NCI-H510A (cell line): ENCODE measurements around the gene SOBP.
"Not testable (repeated sequence)": the region's sequence is repeated elsewhere in the genome, so short reads cannot be mapped to it uniquely, and the experiment has no call there.

Experiments used
- DNase-seq: peaks from one replicate; lab custom pipeline; 2025; lab: John Stamatoyannopoulos, UW

Gene SOBP

DNA sequence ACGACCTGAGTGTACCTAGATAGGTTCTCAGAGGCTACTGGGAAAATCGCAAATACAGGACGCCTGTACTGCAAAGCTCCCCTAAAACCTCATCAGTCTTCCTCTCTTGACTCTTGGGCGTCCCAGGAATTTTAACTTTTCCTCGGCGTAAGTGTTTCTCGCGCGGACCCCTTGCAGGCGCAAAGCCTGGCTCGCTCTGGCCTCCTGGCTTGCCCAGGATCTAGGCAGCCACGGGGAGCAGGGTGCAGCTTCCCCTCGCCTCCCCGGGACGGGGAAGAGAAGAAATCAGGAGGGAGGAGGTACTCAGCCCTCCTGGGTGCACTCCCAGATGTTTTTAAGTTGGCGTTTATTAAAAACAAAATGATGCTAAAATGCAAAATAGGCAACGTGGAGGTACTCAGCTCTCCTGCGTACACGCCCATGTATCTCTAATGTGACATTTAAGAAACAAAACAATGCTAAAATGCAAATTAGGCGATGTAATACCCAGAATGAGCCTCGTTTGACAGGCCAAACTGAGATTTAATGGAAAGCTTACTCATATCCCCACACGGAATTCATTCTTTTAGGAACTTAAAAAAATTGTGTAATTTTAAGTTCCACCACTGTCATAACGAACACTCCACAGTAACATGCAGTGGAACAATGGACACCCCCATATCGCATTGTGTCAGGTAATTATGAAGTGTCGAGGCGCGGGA is 1.6 kb upstream of the SOBP start:
- DNase-seq = no peak

DNA sequence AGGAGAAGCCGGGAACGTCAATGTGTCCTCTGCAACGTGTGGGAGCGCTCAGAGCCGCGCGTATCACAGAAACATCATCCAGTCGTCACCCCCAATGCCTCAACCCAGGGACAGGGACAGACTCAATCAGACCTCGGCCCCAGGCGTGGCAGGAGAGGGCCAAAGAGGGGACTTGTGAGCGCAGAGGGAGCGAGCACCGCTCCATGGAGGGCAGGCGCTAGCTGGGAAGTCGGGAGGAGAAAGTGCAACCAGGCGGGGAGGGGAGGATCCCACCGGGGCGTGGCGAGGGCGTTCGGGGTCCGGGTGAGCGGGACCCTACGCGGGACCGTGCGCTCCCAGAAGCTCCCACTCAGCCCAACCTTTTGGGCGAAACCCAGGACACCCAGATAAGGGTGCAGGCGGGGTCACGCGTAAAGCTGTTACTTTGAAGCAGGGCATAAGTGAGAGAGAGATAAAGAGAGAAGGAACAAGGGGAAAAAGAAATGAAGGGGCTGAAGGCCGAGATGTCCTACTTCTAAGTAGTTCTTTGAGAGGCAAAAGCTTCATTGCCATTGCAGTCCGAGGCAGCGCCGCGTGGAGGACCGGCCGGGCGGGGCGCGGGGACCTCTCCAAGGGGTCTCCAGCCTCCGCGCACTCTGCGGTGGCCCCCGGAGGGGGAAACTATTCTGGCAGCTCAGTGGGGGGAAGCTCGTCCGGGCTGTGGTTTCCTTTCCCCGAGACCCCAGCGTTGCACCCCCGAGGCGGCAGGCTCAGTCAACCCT is 862 bp upstream of the SOBP start:
- DNase-seq = no peak

DNA sequence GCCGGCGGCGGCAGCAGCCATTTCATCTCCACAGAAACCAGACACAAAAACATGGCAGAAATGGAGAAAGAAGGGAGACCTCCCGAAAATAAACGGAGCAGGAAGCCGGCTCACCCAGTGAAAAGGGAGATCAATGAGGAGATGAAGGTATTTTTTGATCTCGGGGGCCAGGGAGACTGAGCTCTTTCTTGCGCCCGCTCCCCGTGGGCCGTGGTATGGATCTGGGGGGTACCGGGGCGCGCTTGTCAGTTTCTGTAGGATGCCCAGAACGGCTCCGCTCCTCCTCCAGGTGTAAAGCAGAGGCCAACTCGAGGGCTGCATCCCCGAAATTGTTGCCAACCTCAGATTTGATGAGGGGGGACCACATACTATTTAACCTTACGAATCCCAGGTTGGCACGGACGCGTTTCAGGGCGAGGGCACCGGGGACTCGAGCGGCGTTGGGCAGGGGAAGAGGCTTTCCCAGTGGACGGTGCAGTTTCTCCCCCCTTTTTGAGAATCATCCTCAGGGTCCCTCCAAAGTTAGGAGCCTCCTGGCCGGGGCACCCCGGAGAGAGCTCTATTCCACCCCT is 735 bp downstream of the SOBP start:
- DNase-seq = no peak

DNA sequence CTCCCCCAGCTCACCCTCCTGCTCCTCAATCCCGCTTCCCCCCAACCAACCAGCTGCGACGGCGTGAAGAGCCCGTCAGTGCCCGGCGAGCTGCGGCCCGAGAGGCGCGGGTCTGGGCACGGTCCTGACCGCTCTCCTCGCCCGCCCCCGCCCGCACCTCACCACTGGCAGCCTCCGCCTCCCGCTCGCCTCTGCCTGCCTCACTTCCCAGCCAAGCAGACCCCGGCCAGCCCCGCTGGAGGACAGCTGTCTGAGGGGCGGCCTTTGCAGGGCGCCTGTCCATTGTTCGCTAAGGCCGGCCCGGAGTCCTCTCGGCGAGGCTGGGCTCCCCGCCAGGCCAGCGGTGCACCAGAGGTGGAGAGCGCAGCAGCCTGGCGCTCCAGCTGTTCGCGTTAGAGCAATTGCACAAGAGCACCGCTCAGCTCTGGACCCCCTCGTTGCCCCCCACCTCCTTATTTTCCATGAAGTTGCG is 1.3 kb downstream of the SOBP start:
- no peak for DNase-seq

DNA sequence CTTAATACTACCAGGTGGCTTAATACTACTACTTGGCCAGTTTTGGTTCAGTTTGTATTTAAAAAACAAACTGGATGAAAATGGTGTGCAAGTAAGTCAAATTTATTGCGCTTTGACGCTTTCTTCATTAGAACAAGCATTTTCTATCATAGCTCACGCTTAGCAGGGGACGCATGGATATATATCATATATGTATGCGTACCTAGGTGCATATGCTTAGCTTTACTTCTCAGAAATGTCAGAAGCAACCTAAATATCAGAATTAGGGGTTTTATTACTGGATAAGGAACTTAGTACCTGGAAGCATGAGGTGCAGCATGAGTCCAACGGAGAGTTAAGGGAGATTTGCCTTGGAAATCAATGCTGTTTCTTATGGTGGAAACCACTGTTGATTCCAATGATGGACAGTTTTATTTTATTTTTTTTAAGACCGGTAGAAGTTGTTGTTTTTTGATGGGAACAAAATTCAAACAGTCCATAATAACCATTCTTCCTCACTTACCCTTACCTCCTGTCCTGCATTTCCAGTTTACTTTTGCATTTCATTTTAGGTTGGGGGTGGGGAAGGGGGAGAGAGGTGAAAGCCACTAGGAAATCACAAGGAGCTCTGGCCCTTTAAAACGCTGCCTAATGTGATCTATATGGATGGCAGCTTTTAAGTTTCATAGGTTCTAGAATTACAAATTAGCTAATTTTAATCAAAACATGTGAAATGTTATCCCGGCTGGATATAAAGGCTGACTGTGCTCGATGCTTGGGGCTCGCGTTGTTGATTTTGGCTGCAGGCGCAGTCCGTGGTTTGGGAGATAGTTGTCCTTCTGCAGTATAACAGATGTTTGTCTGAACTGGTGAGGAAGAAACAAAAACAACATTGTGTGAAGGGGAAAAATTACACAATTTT is 2.1 kb downstream of the SOBP start:
- DNase-seq = no peak

DNA sequence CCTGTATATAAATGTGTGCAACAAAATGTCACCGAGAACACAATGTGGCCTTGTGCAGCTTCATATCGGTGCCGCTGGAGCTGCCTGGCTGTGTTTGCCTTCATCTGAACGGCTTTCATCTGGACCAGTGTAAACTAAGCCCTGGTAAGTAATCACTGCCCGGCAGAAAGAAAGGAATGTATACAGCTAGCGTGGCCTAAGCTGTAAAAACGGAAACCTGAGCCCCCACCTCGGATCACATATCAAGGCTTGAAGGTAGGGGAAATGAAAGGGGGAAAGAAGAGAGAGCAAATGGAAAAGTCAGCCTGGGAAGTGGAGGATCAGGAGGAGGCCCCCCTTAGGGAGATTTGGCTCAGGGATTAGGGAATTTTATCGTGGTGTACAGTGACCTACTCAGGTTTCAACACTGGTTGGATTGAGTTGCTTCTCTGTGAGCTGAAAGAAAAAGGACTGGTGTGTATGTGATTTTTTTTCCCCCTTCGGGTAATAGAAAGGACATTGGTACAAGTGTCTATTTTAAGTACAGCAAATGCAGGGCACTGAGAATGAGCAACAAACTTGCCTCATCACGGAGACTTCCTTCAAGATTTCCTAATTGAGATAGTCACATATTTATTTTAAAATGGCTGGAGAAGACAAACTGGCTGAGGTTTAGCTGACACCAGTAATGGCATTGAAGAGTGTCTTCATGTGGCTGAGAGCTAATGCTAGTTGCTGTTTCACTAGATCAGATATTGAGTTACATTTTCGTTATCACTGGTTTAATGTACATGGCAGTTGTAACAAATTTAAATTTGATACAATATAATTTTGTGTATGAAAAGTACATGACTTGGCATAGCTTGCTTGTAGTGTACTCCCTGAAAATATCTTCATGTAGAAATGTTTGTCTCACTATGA is 3.5 kb downstream of the SOBP start:
- DNase-seq = no peak

DNA sequence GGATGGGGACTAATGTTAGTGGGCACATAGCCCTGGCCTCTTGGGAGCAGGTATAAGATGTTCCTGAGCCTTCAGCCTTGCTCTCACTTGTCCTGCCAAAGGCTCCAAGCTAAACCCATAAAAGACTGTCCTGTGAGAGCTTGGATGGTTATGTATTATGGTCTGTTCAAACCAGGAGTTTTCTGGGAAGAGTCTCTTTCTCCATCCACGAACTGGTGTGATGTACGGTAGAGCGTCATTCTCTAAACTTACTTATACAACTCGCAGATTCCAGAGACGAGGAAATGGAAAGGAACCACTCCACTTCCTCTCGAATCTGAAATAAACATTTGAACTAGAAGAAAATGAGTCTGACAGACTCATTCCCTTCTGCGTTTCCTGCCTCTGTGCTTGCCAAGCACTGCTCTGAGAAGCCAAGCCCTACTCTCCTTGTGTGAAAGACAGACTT is 5.3 kb downstream of the SOBP start:
- no peak for DNase-seq

DNA sequence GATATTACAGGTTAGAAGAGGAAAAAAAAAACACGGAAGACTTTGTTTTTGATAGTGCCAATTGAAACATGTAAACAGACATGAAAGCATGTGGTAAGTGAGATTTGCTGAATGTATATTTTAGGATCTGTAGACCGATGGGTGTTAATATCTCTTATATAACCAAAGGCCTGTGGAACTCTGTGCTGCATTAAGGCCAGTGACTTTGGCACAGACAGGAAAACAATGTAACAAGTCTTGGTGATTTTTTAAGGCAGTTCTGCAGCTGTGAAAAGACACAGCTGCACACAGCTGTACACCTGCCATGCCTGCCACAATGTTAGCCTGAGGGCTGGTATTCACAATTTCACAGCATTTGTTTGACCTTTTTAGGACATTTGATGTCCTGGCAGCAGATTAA is 6.1 kb downstream of the SOBP start:
- DNase-seq = no peak

DNA sequence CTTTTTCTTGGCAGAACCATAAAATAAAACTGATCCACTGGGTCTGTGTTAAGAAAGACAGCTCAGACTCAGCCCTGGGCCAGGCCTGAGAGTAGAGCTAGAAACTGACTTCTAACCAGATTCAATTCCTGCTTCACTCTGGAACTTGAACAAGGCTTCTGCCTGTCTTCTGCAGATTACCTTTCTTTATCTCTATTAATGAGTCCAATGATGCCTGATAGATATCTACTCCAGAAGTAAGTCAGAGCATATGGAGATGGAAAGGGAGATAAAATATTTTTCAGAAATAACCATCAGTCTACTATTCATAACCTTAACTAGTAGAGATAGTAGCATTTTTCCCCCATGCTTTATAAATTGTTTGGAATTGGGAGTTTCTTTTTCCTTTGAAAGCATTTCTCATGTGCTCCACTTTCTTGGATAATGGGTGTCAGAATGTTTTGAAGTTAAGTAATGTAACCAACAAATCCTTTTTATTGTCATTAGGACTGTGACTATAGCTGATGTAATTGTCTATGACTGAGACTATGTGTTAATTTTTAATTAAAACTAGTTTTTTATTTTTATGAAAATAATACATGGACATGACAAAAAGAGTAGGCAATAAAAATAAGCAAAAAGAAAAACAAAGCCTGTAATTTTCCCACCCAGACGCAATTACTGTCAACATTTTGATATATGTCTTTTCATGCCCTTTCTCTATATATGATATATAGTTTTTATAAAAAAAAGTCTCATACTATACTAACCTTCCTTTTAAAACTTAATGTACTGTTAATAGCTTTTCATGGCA is 7.2 kb downstream of the SOBP start:
- no peak for DNase-seq

DNA sequence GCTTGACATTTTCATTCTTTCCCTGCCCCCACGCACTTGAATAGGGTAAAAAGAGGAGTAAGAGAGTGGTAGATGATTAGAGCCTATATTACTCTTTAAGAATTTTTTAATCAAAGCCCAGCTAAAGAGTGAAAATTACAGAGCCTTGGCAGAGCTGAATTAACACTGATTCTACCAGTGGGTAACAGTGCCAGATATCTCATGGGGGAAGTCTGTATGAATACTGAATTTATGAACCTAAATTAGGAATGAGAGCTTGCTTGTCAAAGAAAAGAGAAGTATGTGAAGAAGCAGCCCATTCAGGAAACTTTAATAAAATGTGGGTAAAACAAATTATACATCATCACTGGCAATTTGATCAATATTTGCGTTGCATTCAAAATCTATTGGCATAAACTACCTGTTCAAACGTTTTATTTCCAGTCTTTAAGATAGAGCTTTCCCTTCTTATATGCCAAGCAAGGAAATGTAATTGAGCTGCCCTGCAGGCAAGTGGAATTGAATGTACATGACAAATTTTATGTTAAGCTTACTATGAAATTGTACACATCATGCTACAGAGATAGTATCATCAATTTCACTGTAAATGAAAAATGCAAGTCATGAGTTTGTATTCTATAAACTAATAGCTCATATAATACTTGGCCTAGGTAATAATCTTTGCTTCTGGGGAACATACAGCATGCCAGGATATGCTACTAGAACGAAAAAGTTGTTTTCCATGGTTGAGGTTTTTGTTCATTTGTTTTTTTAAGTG is 14.5 kb downstream of the SOBP start:
- DNase-seq = no peak

DNA sequence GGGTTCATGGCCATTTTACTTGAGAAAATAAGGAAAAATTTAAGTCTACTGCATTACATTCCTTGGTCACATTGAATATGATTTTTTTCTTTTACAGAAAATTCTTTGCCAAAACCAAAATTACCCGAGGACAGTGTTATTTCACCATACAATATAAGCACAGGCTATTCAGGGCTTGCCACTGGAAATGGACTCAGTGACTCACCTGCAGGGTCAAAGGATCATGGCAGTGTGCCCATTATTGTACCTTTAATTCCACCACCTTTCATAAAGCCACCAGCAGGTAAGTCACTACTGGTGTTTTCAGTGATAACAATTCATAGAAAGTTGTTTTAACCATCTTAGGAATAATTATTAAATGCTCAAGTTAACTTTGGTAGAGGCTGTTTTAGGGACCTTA is 16.2 kb downstream of the SOBP start:
- no peak for DNase-seq

DNA sequence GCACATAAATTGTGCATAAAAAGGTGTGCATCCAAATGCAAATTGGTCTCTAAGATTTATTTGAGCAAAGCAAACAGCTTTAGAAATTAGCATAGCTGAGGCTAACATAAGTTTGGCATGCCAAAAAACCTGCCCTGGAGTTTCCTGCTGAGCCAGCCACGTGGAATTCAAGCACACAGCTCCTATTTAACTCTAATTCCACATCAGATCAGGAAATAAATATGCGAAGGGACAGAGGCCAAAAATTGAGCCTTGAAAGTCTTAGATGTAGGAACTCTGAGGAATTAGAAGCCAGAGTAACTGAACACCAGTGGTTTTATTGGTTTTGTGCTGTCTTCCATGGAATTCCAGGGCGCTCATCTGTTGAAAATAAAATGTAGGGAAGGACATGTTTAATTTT is 19.6 kb downstream of the SOBP start:
- no peak for DNase-seq

DNA sequence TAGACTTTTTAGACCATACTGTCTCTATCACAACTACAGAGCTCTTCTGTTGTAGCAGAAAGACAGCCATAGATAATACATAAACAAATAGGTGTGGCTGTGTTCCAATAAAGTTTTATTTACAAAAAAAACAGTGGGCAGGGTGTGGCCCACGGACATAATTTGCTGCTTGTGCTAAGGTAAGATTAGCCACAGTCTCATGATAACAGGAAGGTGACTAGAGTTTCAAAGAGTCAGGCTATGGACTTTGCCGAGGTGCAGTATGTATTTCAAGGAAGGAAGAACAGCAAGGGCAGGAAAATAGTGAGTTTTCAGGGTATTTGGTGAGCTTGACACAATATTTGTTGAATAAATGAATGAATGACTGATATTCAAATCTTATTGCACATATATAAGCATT is 20.2 kb downstream of the SOBP start:
- no peak for DNase-seq

DNA sequence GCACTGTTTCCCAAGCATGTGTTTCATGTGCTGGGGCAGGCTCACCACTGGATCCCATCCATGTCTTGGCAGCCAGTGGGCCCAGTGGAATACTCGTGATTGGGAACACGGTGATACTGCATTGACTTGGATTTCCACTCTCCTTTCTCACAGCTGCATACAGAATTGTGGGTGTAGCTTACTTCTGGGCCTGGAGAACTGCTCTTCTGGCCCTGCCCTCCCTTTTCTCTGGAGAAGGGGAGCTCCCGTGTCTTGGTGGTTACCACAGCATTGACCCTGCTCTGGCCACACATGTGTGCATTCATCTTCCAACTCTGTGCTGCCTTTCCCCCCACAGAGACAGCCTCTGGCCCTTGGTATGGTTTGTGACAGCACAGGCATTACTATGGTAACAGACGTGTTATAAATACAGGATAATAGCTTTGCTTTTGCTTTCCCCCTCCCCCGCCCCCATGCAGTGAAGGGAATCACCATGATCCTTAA is 21.6 kb downstream of the SOBP start:
- DNase-seq = no peak

DNA sequence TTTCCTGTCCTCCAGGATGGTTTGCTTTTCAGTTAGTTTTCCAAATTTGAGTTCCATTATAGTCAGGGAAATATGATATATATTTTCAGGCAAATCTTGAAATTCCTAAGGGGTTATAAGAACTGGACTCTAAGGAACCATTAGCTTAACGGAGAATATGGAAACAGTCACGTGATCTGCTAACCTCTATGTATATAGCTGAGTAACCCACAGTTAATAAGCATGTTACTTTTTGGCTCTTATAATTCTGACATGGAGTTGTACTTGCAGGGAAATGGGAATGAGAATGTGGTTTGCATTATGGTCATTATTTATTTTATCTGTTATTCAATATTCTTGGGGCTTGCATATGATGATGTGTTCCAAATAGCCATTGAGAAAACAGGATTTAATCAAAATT is 23.3 kb downstream of the SOBP start:
- no peak for DNase-seq

DNA sequence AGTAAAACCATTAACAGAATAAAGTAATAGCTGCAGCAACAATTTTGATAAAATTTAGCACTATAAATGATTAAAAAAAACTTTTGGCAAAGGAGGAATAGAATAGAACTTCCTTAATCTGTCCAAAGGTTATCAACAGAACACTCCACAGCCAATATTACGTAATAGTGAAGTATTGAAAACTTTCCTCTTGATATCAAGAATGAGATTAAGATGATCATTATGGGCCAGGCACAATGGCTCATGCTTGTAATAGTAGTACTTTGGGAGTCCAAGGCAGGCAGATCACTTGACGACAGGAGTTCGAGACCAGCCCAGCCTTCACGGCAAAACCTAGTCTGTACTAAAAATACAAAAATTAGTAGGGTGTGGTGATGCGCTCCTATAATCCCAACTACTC is 26.0 kb downstream of the SOBP start:
- DNase-seq = no peak

DNA sequence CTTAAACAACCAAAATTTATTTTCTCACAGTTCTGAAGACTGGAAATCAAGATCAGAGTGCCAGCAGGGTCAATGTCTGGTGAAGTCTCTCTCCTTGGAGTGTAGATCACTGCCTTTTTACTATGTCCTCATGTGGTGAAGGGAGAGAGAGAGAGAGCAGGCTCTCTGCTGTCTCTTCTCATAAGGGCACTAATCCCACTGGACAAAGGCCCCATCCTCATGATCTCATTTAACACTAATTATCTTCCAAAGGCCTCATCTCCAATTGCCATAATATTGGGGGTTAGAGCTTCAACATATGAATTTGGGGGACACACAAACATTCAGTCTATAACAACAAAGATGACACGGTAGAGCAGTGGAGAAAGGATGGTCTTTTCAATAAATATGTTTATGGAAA is 27.4 kb downstream of the SOBP start:
- no peak for DNase-seq

DNA sequence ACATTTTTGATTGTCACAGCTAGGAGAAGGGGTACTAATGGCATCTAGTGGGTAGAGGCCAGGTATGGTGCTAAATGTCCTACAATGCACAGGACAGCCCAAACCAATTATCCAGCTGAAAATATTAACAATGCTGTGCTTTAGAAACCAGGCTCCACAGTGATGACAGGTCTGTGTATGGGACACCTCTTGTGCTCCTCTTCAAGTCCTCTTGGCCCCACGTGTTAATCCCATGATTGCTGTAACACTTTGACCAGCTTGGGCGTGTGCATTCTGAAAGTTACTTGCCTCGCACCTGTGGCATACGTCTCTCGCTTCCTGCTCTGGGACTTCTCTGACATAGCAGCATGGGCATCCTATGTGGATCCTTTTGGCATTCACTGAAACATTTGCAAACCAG is 29.3 kb downstream of the SOBP start:
- not testable (repeated sequence) for DNase-seq

DNA sequence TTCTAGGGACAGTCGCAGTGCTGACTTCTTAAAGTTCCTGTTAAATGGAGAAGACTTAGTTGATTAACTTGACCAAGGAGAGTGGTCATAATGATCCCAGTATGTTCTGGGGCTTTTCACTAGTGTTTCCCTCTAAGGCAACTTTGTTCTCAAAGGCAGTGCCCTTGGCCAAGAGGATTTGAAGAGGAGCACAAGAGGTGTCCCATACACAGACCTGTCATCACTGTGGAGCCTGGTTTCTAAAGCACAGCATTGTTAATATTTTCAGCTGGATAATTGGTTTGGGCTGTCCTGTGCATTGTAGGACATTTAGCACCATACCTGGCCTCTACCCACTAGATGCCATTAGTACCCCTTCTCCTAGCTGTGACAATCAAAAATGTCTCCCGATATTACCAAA is 30.8 kb downstream of the SOBP start:
- not testable (repeated sequence) for DNase-seq
